ENCODE measurements around the gene TNRC6A. TPM values are rescaled to one million over a fixed set of nuclear protein-coding genes. Genes with fewer than 3 reads are reported as not detected.

TNRC6A gene
- total and polyA plus RNA-seq, 9 of the 15 experiments (the other 6 are each of a cell fraction or from before 2014, with no cell fraction given), result 3.4 to 32.1 (median 26.6) TPM

GRCh38 chr16:24838554-24839266 is 109.3 kb downstream of the TNRC6A start (continued):
- TF ChIP-seq ZBTB12 (CRISPR knock-in tag; IDR thresholded peaks at IDR 0.05), result no peak
- TF ChIP-seq ZBTB43 (CRISPR knock-in tag; IDR thresholded peaks at IDR 0.05), result no peak
- no peak for TF ChIP-seq ZBTB7A (IDR thresholded peaks at IDR 0.05; ENCODE audit: borderline replicate concordance, control insufficient read depth, low read depth, low read length)
- TF ChIP-seq REST (IDR thresholded peaks at IDR 0.05; ENCODE audit: borderline replicate concordance), result peak; percentile 57
- TF ChIP-seq REST (CRISPR knock-in tag; IDR thresholded peaks at IDR 0.05; ENCODE audit: low read depth), result no peak
- peak; percentile 99 for TF ChIP-seq ARID1B (IDR thresholded peaks at IDR 0.05)
- TF ChIP-seq ELK1 (CRISPR knock-in tag; IDR thresholded peaks at IDR 0.05), result no peak
- no peak for TF ChIP-seq ZNF143 (CRISPR knock-in tag; IDR thresholded peaks at IDR 0.05)
- no peak for TF ChIP-seq RAD51 (IDR thresholded peaks at IDR 0.05; ENCODE audit: borderline replicate concordance, low read depth)
- TF ChIP-seq ASH1L (IDR thresholded peaks at IDR 0.05; ENCODE audit: borderline replicate concordance, low read depth, partially characterized antibody), result no peak
- TF ChIP-seq KDM2B (CRISPR knock-in tag; IDR thresholded peaks at IDR 0.05), result no peak
- no peak for TF ChIP-seq ZNF239 (CRISPR knock-in tag; IDR thresholded peaks at IDR 0.05)
- TF ChIP-seq KHSRP (IDR thresholded peaks at IDR 0.05), result 0 out of 2 replicates have a peak, but pooled peaks have one; percentile 31
- no peak for TF ChIP-seq ARHGAP35 (IDR thresholded peaks at IDR 0.05; ENCODE audit: partially characterized antibody)
- TF ChIP-seq NR4A1 (CRISPR knock-in tag; IDR thresholded peaks at IDR 0.05), result no peak
- TF ChIP-seq NR4A1 (tag; IDR thresholded peaks at IDR 0.05), result no peak
